Cardiac fibroblast (primary cell): ENCODE data around the gene FAM163A.

Experiments
- DNase-seq, 2 donors: peaks; one replicate each; pipeline versions ENCODE4 v3.0.0 to v3.0.0-alpha.2; 2010; ENCODE audit warnings: low read depth in 2 of 2
- H3K4me3 ChIP-seq, 2 donors: replicated peaks in 1 of 2; 1 replicate in 1 of 2; 2 replicates in 1 of 2; pipeline ENCODE4 v1.5.1; 2011; ENCODE audit warnings: low read depth in 2 of 2, low read length in 2 of 2, mild to moderate bottlenecking in 2 of 2, moderate library complexity in 1 of 2
- CTCF ChIP-seq: IDR thresholded peaks from one replicate; pipeline ENCODE4 v1.5.1; 2011; ENCODE audit warnings: low read depth, mild to moderate bottlenecking, low read length, inconsistent platforms

The FAM163A gene

DNA sequence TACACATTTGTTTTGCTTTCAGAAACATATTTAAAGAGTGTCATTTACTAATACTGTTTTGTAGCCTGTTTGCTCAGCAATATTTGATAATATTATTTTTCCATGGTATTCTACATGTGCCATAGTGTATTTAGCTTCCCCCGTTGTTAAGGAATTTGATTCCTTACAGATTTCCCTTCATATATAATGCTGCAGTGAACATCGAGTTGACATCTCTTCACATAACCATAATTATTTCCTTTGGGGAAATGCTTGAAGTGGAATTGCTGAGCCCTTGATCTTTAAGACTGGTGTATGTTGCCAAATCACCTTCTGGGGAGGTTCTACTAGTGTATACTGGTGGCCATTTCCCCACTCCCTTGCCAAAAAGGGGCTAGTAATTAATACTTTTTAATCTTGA is 42.6 kb downstream of the FAM163A start:
- no peak overlapping the region for H3K4me3 ChIP-seq
- no peak for DNase-seq
- TF ChIP-seq CTCF, result no peak

DNA sequence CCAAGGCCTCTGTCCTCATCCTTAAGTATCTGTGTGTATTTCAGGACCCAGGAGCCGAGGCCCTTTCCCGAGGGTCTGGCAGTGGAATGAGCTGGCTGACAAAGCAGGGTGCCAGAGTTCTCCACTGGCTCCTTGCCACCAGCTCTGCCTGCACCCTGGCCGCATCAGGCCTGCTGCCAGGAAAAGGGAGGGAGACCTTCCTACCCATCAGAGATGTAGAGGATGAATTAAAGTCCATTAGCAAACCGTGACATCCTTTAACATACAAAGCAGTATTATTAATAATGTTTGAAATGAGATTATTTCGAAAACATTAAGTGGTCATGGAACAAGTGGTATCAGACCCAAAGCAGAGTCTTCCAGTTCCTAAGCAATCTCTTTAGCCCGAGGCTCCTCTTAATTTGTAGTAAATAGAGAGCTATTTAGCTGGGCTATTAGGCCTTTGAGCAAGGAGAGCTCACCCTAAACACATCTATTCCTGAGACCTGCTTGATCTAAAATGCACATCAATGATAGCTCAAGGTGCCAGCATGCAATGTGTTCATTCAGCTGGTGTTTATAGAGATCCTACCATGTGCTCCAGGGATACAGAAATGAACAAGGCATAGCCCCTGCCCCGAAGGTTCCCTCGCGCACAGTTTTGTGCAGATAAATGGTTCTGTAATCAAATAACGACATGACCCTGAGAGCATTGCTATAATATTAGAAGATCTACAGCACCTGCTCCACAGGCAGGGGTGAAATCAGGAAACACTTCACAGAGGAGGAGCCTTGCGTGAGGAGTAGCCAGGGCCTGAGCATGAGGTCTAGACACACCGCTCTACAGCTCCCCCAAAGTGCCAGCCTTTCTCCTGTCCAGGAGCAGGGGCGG is 44.0 kb downstream of the FAM163A start:
- TF ChIP-seq CTCF, result no peak
- no peak for DNase-seq
- no peak overlapping the region for H3K4me3 ChIP-seq

GRCh38 chr1:179788259-179788658 is 45.2 kb downstream of the FAM163A start:
- no peak for DNase-seq
- TF ChIP-seq CTCF, result no peak
- H3K4me3 ChIP-seq, result no peak overlapping the region

DNA sequence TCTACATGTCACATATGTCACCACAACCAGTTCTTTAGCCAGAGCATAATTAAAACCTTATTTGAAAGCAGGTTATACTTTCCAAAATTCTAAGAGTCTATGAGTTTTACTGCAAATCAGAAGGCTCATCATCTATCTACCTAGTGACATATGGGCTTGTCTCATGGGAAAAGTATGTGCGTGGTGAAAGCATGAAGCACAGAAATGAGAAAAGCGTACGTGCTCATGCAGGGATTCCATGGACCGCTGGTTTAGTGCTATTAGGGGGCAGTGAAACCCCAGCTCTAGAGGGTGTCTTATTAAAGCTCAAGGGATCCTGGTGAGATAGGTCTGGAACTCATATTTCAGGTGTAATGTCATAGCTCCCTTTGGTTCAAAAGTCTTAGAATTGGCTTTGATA is 50.2 kb downstream of the FAM163A start:
- TF ChIP-seq CTCF, result no peak

GRCh38 chr1:179794146-179794545 is 51.1 kb downstream of the FAM163A start:
- DNase-seq, result no peak
- TF ChIP-seq CTCF, result no peak
- H3K4me3 ChIP-seq, result no peak overlapping the region

More for the DNA sequence above, 50.2 kb downstream of the FAM163A start:
- no peak overlapping the region for H3K4me3 ChIP-seq
- DNase-seq, result no peak

GRCh38 chr1:179794669-179795068 is 51.6 kb downstream of the FAM163A start:
- no peak for TF ChIP-seq CTCF

More at GRCh38 chr1:179794669-179795068, 51.6 kb downstream of the FAM163A start:
- DNase-seq, result peak; percentile 29 to 68
- H3K4me3 ChIP-seq, result no peak overlapping the region
